Measurements from ENCODE around the gene TTC23.

The TTC23 gene

GRCh38 chr15:99163271-99164062, 85.9 kb downstream of the TTC23 start:
- no peak for DNase-seq

- no peak for DNase-seq
These were observed 90.6 kb downstream of the TTC23 start for GRCh38 chr15:99158626-99159412.

- DNase-seq: no peak
These were observed 91.9 kb downstream of the TTC23 start for GRCh38 chr15:99157456-99157855.

- no peak for DNase-seq
These were observed 93.4 kb downstream of the TTC23 start for GRCh38 chr15:99155961-99156443.

- DNase-seq: no peak
These were observed 95.1 kb downstream of the TTC23 start for GRCh38 chr15:99154271-99154670.

- DNase-seq: no peak
These were observed 96.3 kb downstream of the TTC23 start for GRCh38 chr15:99153026-99153535.

GRCh38 chr15:99151156-99151555, 98.2 kb downstream of the TTC23 start:
- no peak for DNase-seq

- DNase-seq: no peak
These were observed 100.0 kb downstream of the TTC23 start for GRCh38 chr15:99149366-99149765.

- no peak for DNase-seq
These were observed 100.5 kb downstream of the TTC23 start for GRCh38 chr15:99148851-99149276.

GRCh38 chr15:99146661-99147060, 102.7 kb downstream of the TTC23 start:
- no peak for DNase-seq

- no peak for DNase-seq
These were observed 103.6 kb downstream of the TTC23 start for GRCh38 chr15:99145778-99146177.

GRCh38 chr15:99145005-99145404, 104.4 kb downstream of the TTC23 start:
- DNase-seq: no peak

- no peak for DNase-seq
These were observed 105.4 kb downstream of the TTC23 start for GRCh38 chr15:99143655-99144610.

GRCh38 chr15:99143242-99143641, 106.1 kb downstream of the TTC23 start:
- no peak for DNase-seq

GRCh38 chr15:99142562-99142961, 106.8 kb downstream of the TTC23 start:
- no peak for DNase-seq

GRCh38 chr15:99141943-99142342, 107.4 kb downstream of the TTC23 start:
- no peak for DNase-seq

GRCh38 chr15:99140590-99140989, 108.8 kb downstream of the TTC23 start:
- no peak for DNase-seq

GRCh38 chr15:99139276-99139675, 110.1 kb downstream of the TTC23 start:
- no peak for DNase-seq

GRCh38 chr15:99138491-99138982, 110.8 kb downstream of the TTC23 start:
- no peak for DNase-seq

- no peak for DNase-seq
These were observed 111.5 kb downstream of the TTC23 start for GRCh38 chr15:99137877-99138276.

GRCh38 chr15:99137111-99137546, 112.3 kb downstream of the TTC23 start:
- no peak for DNase-seq

GRCh38 chr15:99135194-99135593, 114.2 kb downstream of the TTC23 start:
- peak in 1 of 4 experiments; percentile 7 for DNase-seq
